OCI-LY3 (cell line): Measurements from ENCODE around the gene AADAC.

ENCODE experiments used
- EZH2phosphoT487 ChIP-seq: fragments of 200-600 bp; shearing (Covaris generic); IDR thresholded peaks from 2 replicates; pipeline ENCODE4 v1.6.1; 2018; ENCODE audit warnings: antibody characterized with exemption, mixed run types, low read depth
- TF ChIP-seq, protein P1 (sequence below): fragments of 200-600, 300-600 bp; sonication (generic); IDR thresholded peaks from 2 replicates; pipeline ENCODE4 v1.5.1; 2014; ENCODE audit warnings: antibody characterized with exemption, low read length, low read depth

DNA sequence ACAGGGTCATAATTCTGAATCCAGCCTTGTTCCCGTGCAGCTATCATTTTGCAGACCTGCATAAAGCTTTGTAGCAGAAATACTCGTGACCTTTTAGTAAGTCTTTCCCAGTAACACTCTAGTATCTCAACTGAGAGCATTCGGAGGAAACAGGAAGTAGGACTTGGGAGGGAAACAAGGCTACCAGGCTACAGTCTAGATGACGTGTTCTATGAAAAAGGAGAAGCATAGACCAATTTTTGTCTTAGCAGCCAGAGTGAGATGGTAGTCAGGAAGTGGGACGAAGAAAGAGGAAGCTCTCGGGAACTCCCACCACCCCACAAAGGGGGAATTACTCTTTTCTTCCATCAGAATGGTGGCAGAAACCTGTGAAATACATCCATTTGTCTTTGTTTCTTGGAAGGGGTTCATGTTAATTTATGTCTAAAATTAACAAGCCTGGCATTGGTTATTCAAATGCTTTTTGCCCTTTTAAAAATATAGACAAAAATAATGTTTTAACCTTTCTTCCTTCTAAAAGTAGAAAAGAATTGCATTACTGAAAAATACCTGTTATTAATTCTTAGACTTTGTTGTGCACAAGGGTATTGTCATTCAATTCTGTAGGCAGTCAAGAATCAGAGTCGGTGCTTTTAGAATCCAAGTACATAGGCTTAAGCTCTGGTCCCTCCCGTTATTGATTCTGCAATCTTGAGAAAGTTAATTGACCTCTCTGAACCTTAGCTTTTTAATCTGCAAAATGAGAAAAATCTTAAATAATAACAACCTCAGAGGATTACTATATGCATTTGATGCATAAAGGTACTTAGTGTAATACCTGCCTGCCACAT lies 57.9 kb downstream of the AADAC start:
- TF ChIP-seq, protein P1, sequence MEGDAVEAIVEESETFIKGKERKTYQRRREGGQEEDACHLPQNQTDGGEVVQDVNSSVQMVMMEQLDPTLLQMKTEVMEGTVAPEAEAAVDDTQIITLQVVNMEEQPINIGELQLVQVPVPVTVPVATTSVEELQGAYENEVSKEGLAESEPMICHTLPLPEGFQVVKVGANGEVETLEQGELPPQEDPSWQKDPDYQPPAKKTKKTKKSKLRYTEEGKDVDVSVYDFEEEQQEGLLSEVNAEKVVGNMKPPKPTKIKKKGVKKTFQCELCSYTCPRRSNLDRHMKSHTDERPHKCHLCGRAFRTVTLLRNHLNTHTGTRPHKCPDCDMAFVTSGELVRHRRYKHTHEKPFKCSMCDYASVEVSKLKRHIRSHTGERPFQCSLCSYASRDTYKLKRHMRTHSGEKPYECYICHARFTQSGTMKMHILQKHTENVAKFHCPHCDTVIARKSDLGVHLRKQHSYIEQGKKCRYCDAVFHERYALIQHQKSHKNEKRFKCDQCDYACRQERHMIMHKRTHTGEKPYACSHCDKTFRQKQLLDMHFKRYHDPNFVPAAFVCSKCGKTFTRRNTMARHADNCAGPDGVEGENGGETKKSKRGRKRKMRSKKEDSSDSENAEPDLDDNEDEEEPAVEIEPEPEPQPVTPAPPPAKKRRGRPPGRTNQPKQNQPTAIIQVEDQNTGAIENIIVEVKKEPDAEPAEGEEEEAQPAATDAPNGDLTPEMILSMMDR = no peak
- no peak for TF ChIP-seq EZH2phosphoT487
